ENCODE measurements around the gene BABAM2. TPM values are rescaled to one million over a fixed set of nuclear protein-coding genes. Genes with fewer than 3 reads are reported as not detected.
A peak's percentile ranks its signal among the peaks of the same experiment; 100 is the strongest.

BABAM2 gene
- total and polyA plus RNA-seq, 4 donors, result 28.1 to 40.4 (median 37.0) TPM

DNA sequence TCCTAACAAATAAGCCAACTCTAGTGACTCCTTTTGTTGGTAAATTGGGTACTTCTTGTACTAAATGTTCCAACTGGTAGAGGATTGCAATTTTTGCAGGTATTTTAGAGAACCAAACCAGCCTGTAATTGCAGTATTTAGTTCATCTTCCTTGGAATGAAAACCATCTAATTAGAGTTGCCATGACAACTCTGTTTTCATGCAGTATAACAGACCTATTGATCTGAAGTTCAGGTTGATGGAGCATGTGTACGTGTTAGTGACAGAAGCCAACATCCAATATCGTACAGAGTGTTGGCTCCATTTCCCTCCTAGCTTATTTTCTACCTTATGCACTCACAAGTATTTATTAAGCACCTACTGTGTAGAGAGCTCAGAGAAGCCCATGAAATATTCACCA is 325.8 kb downstream of the BABAM2 start:
- H3K27me3 ChIP-seq (ENCODE audit: control insufficient read depth, insufficient read depth, low read length), result no peaks in the 10 kb centered on the region
- H3K4me1 ChIP-seq (ENCODE audit: control insufficient read depth, insufficient read depth, low read length), result peaks cover 5% of the 10 kb centered on the region
- no CpG with 5 or more reads among the region's 2 CpGs for WGBS (ENCODE audit: insufficient coverage)
- no peaks in the 10 kb centered on the region for H3K36me3 ChIP-seq (ENCODE audit: control insufficient read depth, insufficient read depth, low read length)
- H3K27ac ChIP-seq (ENCODE audit: low read depth, low read length), result no peak overlapping the region
- peak in 4 of 6 donors; percentile 19 to 86 (median 36) for DNase-seq (ENCODE audit: low read depth in 4 of 6, low spot score in 6 of 6)
- no peaks in the 10 kb centered on the region for H3K9me3 ChIP-seq (ENCODE audit: control insufficient read depth, insufficient read depth, low read length)
- no peak overlapping the region for H3K4me3 ChIP-seq (ENCODE audit: low read depth, low read length)

DNA sequence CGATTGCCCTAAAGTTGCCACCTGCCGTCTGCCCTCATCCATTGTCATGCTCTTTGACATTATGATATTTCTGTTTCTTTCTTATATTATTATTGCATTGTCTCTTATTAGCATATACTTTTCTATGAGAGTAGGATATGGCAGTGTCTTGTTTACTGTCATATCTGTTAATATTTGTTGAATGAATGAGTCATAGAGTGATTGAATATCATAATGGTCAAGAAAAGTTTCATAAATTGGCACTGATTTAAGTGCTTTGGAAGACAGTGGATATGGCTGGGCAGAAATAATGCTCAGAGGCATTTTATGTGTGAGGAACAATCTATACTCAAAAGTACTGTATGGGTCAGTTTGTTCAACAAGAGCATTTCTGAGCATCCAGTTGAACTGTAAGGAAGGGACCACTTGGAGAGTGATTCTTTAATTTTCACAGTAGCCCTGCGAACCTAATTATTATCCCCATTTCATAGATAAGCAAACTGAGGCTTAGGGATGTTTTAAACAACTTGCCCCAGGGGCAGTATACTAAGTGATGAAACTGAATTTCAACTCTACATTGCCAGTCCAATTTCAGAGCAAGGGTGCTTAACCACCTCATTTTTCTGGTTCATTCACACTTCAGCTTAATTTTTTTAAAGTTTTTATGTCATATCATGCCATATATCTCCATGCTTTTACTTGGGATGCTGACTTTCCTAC is 326.7 kb downstream of the BABAM2 start:
- H3K9me3 ChIP-seq (ENCODE audit: control insufficient read depth, insufficient read depth, low read length), result no peaks in the 10 kb centered on the region
- H3K27me3 ChIP-seq (ENCODE audit: control insufficient read depth, insufficient read depth, low read length), result no peaks in the 10 kb centered on the region
- H3K27ac ChIP-seq (ENCODE audit: low read depth, low read length), result no peak overlapping the region
- DNase-seq (ENCODE audit: low read depth in 4 of 6, low spot score in 6 of 6), result no peak
- no peak overlapping the region for H3K4me3 ChIP-seq (ENCODE audit: low read depth, low read length)
- no CpG with 5 or more reads among the region's 3 CpGs for whole genome bisulfite sequencing (ENCODE audit: insufficient coverage)
- peaks cover 5% of the 10 kb centered on the region for H3K4me1 ChIP-seq (ENCODE audit: control insufficient read depth, insufficient read depth, low read length)
- H3K36me3 ChIP-seq (ENCODE audit: control insufficient read depth, insufficient read depth, low read length), result no peaks in the 10 kb centered on the region

DNA sequence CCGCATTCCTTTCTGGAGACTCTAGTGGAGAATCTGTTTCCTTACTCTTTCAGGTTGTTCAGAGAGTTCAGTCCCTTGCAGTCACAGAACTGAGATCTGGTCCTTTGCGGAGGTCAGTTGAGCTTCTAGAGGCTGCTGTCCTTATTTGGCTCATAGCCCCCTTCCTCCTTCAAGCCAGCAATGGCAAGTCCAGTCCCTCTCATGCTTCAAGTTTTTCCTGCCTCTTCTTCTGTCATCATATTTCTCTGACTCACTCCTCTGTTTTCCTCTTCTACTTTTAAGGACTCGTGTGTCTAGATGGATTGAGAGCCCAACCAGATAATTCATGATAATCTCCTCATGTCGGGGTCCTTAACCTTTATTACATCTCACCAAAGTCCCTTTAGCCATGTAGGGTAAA is 328.6 kb downstream of the BABAM2 start:
- Histone ChIP-seq H3K9me3 (ENCODE audit: control insufficient read depth, insufficient read depth, low read length) (no peaks in the 10 kb centered on the region), H3K4me1 (ENCODE audit: control insufficient read depth, insufficient read depth, low read length) (peaks cover 5% of the 10 kb centered on the region), H3K4me3 (ENCODE audit: low read depth, low read length) (no peak overlapping the region), H3K36me3 (ENCODE audit: control insufficient read depth, insufficient read depth, low read length) (no peaks in the 10 kb centered on the region), H3K27me3 (ENCODE audit: control insufficient read depth, insufficient read depth, low read length) (no peaks in the 10 kb centered on the region), H3K27ac (ENCODE audit: low read depth, low read length) (no peak overlapping the region)
- DNase-seq (ENCODE audit: low read depth in 4 of 6, low spot score in 6 of 6), result no peak
- 75% methylated on average over 1 of the region's 4 CpGs for WGBS (ENCODE audit: insufficient coverage)

DNA sequence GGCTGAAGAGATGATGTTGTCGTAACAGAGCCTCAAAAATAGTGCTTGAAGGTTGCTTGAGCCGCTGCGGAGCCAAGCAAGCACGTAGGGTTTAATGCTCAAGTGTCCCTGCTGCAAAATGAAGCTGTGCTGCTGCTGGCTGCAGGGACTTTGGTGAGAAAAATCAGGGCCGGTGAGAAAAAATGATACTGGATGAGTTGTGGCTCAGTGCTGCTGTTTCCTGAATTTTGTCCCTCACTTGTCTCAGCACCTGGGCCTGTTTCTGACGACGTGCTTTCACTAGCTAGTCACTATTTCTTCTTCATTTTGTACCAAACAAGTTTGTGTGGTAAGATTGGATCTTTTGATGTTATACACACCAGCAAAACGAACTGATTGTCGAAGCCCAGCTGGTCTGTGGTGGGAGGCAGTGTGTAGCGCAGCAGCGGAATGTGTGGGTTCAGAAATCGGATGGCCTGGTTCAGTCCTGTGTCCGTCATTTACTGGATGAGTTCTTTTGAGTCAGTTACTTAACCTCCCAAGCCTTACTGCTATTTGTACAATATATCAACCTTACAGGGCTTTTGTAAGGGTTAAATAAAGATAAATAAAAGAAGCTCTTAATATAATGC is 329.3 kb downstream of the BABAM2 start:
- WGBS (ENCODE audit: insufficient coverage), result 87% methylated on average over 5 of the region's 13 CpGs
- Histone ChIP-seq H3K4me3 (ENCODE audit: low read depth, low read length) (no peak overlapping the region), H3K4me1 (ENCODE audit: control insufficient read depth, insufficient read depth, low read length) (peaks cover 5% of the 10 kb centered on the region), H3K27ac (ENCODE audit: low read depth, low read length) (no peak overlapping the region), H3K9me3 (ENCODE audit: control insufficient read depth, insufficient read depth, low read length) (no peaks in the 10 kb centered on the region), H3K36me3 (ENCODE audit: control insufficient read depth, insufficient read depth, low read length) (no peaks in the 10 kb centered on the region), H3K27me3 (ENCODE audit: control insufficient read depth, insufficient read depth, low read length) (no peaks in the 10 kb centered on the region)
- DNase-seq (ENCODE audit: low read depth in 4 of 6, low spot score in 6 of 6), result peak in 1 of 6 donors; percentile 17

DNA sequence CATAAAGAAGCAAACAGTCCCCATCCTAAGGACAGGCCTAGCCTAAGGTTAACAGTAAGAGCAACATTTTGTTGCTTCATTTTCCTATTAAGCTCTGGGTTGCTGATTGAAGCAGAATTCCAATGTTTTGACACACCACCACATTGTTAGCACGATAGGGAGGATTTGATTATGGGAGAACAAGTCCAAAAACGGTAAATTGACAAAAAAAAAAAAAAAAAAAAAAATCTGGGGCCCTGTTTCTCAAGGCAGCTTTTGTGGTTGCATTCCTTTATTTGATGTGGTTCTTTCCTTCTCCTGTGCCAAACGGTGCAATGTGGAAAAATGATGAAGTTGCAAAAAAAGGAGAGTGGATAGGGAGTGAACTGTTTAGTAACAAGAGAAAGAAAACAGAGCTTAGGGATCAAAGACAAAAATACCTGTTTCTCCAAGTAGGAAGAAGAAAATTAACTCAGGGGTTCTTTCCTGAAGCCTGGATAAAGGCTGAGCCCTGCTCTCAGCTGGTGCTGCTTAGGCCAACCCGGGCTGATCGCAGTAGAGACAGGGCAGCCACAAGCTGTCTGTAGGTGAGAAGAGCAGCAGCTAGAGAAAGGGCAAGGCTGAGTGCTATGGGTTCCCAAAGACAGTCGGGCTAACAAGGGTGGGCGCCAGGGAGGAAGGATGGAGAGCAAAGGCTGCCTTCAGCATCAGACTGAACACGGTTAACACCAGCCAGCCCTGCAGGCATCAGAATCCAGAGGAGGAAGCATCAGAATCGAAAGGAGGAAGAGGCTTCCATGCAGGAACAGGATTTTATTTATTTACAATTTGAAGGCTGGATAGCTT is 334.3 kb downstream of the BABAM2 start:
- no peaks in the 10 kb centered on the region for H3K36me3 ChIP-seq (ENCODE audit: control insufficient read depth, insufficient read depth, low read length)
- H3K4me3 ChIP-seq (ENCODE audit: low read depth, low read length), result no peak overlapping the region
- H3K9me3 ChIP-seq (ENCODE audit: control insufficient read depth, insufficient read depth, low read length), result no peaks in the 10 kb centered on the region
- no peaks in the 10 kb centered on the region for H3K27me3 ChIP-seq (ENCODE audit: control insufficient read depth, insufficient read depth, low read length)
- H3K4me1 ChIP-seq (ENCODE audit: control insufficient read depth, insufficient read depth, low read length), result no peaks in the 10 kb centered on the region
- no peak overlapping the region for H3K27ac ChIP-seq (ENCODE audit: low read depth, low read length)
- no peak for DNase-seq (ENCODE audit: low read depth in 4 of 6, low spot score in 6 of 6)
- WGBS (ENCODE audit: insufficient coverage), result 83% methylated on average over 7 of the region's 9 CpGs

DNA sequence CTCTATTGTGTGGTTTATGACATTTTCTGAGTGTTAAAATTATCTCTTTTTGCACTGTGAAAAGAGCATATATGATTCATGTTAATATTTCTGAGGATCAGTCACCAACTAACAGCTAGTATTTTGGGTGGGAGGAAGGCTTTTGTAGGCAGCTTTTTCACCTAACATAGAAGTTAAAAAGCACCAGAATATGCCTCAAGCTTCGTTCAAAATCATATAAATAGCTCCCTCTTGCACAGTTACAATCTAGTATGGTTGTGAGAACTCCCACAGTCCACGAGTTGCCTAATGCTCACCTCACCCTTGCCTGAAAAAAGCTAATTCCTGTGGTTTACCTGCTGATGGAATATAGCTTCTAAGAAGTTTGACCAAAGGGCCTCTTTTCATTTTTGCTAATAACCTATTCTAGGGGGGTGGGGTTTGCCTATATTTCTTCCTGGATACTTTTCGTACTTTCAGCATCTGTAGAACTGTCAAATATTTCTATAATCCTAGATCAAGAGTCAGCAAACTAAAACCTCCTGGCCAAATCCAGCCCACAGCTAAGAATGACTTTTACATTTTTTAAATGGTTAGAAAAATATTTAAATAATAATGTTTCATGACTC is 335.0 kb downstream of the BABAM2 start:
- Histone ChIP-seq H3K4me3 (ENCODE audit: low read depth, low read length) (no peak overlapping the region), H3K27ac (ENCODE audit: low read depth, low read length) (no peak overlapping the region), H3K36me3 (ENCODE audit: control insufficient read depth, insufficient read depth, low read length) (no peaks in the 10 kb centered on the region), H3K27me3 (ENCODE audit: control insufficient read depth, insufficient read depth, low read length) (no peaks in the 10 kb centered on the region), H3K9me3 (ENCODE audit: control insufficient read depth, insufficient read depth, low read length) (no peaks in the 10 kb centered on the region), H3K4me1 (ENCODE audit: control insufficient read depth, insufficient read depth, low read length) (no peaks in the 10 kb centered on the region)
- no CpG with 5 or more reads among the region's 3 CpGs for WGBS (ENCODE audit: insufficient coverage)
- DNase-seq (ENCODE audit: low read depth in 4 of 6, low spot score in 6 of 6), result no peak

DNA sequence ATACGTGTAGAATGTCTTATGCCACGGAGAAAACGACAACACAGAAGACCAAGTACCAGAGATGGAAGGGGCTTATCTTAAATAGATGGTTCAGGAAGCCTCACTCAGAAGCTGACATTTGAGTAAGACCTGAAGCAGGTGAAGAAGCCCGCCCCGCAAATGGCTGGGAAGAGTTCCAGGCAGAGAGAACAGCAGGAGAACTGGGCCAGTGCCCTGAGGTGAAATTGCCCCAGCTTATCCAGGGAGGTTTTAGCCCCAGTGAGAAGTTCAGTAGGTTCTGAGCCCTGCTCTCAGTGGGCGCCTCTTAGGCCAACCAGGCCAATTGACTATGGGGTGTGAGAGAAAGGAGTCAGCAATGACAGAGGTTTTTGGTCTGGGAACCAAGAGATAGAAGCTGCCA is 336.0 kb downstream of the BABAM2 start:
- WGBS (ENCODE audit: insufficient coverage), result 94% methylated on average over 6 of the region's 6 CpGs
- H3K4me3 ChIP-seq (ENCODE audit: low read depth, low read length), result no peak overlapping the region

DNA sequence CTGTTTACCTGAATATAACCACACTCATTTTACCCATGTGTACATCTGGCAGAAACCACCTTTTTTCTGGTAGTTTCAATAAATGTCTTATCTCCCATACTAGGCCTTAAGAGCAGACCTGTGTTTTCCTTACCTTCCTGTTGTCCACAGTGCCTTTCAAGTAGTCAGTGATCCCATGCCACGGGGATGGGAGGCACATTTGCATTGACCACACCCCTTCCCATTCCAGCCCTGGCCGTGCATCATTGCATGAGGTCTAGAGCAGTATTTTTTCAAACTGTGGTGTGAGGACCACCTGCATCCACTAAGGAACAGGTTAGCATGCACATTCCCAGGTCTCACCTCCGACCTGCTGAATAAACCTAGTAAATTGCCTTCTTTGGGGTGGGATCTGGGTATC is 337.0 kb downstream of the BABAM2 start:
- no CpG with 5 or more reads among the region's 3 CpGs for WGBS (ENCODE audit: insufficient coverage)
- Histone ChIP-seq H3K4me3 (ENCODE audit: low read depth, low read length) (no peak overlapping the region), H3K36me3 (ENCODE audit: control insufficient read depth, insufficient read depth, low read length) (no peaks in the 10 kb centered on the region), H3K9me3 (ENCODE audit: control insufficient read depth, insufficient read depth, low read length) (no peaks in the 10 kb centered on the region), H3K4me1 (ENCODE audit: control insufficient read depth, insufficient read depth, low read length) (no peaks in the 10 kb centered on the region), H3K27me3 (ENCODE audit: control insufficient read depth, insufficient read depth, low read length) (no peaks in the 10 kb centered on the region), H3K27ac (ENCODE audit: low read depth, low read length) (no peak overlapping the region)
- no peak for DNase-seq (ENCODE audit: low read depth in 4 of 6, low spot score in 6 of 6)

More for the DNA sequence above, 336.0 kb downstream of the BABAM2 start:
- H3K4me1 ChIP-seq (ENCODE audit: control insufficient read depth, insufficient read depth, low read length), result no peaks in the 10 kb centered on the region
- H3K36me3 ChIP-seq (ENCODE audit: control insufficient read depth, insufficient read depth, low read length), result no peaks in the 10 kb centered on the region
- H3K27ac ChIP-seq (ENCODE audit: low read depth, low read length), result no peak overlapping the region
- no peaks in the 10 kb centered on the region for H3K9me3 ChIP-seq (ENCODE audit: control insufficient read depth, insufficient read depth, low read length)
- H3K27me3 ChIP-seq (ENCODE audit: control insufficient read depth, insufficient read depth, low read length), result no peaks in the 10 kb centered on the region
- DNase-seq (ENCODE audit: low read depth in 4 of 6, low spot score in 6 of 6), result no peak

DNA sequence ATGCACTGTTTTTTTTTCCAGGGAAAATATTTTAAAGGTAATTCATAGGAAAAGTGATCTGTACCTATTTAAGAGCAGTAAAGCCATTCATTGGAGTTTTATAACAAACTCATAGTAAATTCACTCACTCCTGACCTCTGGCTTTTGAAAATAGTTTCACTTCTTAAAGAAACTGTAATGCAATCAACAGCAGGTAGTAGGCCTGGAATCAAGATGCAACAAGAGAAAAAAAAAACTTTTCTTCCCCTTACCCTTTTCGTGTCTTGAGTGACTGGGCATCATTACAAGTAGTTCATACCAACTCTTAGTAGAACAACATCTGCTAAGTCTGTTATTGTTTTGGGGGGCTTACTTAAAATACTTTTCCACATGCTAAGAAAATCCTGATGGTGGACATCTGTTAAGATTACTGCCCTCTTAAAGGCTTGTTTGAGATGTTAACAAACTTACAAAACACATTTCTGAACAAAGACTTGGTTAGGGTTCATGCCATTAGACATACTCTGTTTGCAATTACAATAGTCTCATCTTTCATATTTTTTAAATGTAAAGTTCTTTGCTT is 338.0 kb downstream of the BABAM2 start:
- no peak overlapping the region for H3K4me3 ChIP-seq (ENCODE audit: low read depth, low read length)
- H3K9me3 ChIP-seq (ENCODE audit: control insufficient read depth, insufficient read depth, low read length), result no peaks in the 10 kb centered on the region
- WGBS (ENCODE audit: insufficient coverage), result no CpG with 5 or more reads among the region's 1 CpG

More for the DNA sequence above, 338.0 kb downstream of the BABAM2 start:
- Histone ChIP-seq H3K27me3 (ENCODE audit: control insufficient read depth, insufficient read depth, low read length) (no peaks in the 10 kb centered on the region), H3K27ac (ENCODE audit: low read depth, low read length) (no peak overlapping the region), H3K4me1 (ENCODE audit: control insufficient read depth, insufficient read depth, low read length) (peaks cover 4% of the 10 kb centered on the region), H3K36me3 (ENCODE audit: control insufficient read depth, insufficient read depth, low read length) (no peaks in the 10 kb centered on the region)
- DNase-seq (ENCODE audit: low read depth in 4 of 6, low spot score in 6 of 6), result no peak
